K562 (cell line): ENCODE data around the gene AXIN2. TPM values are rescaled to one million over a fixed set of nuclear protein-coding genes. Genes with fewer than 3 reads are reported as not detected.

Source experiments
- GATAD2A ChIP-seq: fragments of 450-650 bp; IDR thresholded peaks from 2 replicates; pipeline ENCODE4 v1.6.1; 2017
- TAF9B ChIP-seq: fragments of 450-650 bp; IDR thresholded peaks from 2 replicates; pipeline ENCODE4 v1.6.1; 2018; ENCODE audit warnings: mild to moderate bottlenecking; ENCODE audit not compliant: partially characterized antibody
- polyA plus RNA-seq, 8 experiments: library from polyadenylated mRNA; depleted of rRNA in 4 of 8; stranded (reverse) in 5 of 8; unstranded in 3 of 8; fragments of >200 nt; fragmentation: Nextera tagmentation in 2 of 8; fragmentation: Illumina TruSeq in 1 of 8; extraction: Ambion mirVana in 2 of 8; extraction: Trizol in 1 of 8; gene quantifications; 2 replicates each; pipeline versions ENCODE4 v1.2.1 to v1.2.3, GENCODE V29; 2011 to 2014; ENCODE audit warnings: inconsistent platforms in 1 of 8, missing spikeins in 1 of 8
- total RNA-seq, 7 experiments: library from RNA; depleted of rRNA in 6 of 7; stranded (reverse); fragments of >200 nt in 6 of 7; fragmentation: Illumina TruSeq in 2 of 7; extraction: Trizol in 2 of 7; gene quantifications; 2 replicates each; pipeline versions ENCODE4 v1.2.1 to v1.2.3, GENCODE V29; 2011 to 2021; ENCODE audit warnings: low replicate concordance in 1 of 7
- TF ChIP-seq, protein P1 (sequence below): fragments of 200-800 bp; sonication (Bioruptor generic); IDR thresholded peaks from 2 replicates; pipeline ENCODE4 v1.6.1; 2016; ENCODE audit warnings: missing genetic modification characterization, missing compliant biosample characterization
- TF ChIP-seq, protein P2 (sequence below): fragments of 450-650 bp; IDR thresholded peaks from 2 replicates; pipeline ENCODE4 v1.6.1; 2016; ENCODE audit warnings: low read depth, mild to moderate bottlenecking, moderate library complexity
- TF ChIP-seq, protein P3 (sequence below): fragments of 450-650 bp; formaldehyde crosslinking; IDR thresholded peaks from 2 replicates; pipeline ENCODE4 v1.4.0; 2022; ENCODE audit warnings: missing genetic modification characterization

AXIN2 gene
- total and polyA plus RNA-seq, 9 of the 15 experiments (the other 6 are each of a cell fraction or from before 2014, with no cell fraction given), result 0.21 to 3.3 (median 1.2) TPM

DNA sequence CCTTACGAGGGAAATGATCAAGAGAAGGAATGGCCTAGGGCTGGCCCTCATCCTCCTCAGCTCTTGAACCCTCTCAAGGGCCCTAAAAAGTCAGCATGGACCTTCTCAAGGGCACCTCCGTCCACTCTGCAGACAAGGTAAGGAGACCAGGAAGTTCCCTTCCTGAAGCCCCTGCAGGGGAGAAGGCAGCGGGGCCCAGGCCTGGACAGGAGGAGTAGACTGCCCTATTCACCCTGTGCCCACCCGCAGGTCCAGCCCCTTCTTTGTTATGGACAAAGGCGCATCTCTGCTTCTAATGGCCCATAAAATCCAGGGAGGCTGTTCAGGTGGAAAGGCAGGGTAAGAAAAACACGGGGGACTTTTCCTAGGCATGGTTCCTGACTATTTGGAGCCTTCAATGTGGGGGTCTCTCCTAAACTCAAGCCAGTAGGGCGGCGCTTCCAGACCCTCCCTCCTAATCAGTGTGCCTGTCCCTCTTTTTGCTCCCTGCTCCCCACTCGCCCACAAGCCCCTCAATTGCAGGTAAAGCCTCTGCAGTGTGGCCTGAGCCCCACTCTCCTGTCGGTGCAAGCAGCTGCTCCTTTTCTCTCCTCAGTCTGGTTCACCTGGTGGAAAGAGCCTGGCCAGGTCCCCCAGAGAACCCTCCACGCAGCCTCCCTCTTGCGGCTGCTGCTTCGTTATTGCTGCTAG is 28.2 kb downstream of the AXIN2 start (continued):
- TF ChIP-seq, protein P1, sequence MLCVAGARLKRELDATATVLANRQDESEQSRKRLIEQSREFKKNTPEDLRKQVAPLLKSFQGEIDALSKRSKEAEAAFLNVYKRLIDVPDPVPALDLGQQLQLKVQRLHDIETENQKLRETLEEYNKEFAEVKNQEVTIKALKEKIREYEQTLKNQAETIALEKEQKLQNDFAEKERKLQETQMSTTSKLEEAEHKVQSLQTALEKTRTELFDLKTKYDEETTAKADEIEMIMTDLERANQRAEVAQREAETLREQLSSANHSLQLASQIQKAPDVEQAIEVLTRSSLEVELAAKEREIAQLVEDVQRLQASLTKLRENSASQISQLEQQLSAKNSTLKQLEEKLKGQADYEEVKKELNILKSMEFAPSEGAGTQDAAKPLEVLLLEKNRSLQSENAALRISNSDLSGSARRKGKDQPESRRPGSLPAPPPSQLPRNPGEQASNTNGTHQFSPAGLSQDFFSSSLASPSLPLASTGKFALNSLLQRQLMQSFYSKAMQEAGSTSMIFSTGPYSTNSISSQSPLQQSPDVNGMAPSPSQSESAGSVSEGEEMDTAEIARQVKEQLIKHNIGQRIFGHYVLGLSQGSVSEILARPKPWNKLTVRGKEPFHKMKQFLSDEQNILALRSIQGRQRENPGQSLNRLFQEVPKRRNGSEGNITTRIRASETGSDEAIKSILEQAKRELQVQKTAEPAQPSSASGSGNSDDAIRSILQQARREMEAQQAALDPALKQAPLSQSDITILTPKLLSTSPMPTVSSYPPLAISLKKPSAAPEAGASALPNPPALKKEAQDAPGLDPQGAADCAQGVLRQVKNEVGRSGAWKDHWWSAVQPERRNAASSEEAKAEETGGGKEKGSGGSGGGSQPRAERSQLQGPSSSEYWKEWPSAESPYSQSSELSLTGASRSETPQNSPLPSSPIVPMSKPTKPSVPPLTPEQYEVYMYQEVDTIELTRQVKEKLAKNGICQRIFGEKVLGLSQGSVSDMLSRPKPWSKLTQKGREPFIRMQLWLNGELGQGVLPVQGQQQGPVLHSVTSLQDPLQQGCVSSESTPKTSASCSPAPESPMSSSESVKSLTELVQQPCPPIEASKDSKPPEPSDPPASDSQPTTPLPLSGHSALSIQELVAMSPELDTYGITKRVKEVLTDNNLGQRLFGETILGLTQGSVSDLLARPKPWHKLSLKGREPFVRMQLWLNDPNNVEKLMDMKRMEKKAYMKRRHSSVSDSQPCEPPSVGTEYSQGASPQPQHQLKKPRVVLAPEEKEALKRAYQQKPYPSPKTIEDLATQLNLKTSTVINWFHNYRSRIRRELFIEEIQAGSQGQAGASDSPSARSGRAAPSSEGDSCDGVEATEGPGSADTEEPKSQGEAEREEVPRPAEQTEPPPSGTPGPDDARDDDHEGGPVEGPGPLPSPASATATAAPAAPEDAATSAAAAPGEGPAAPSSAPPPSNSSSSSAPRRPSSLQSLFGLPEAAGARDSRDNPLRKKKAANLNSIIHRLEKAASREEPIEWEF (CRISPR knock-in tag), result no peak
- no peak for TF ChIP-seq GATAD2A
- TF ChIP-seq, protein P2, sequence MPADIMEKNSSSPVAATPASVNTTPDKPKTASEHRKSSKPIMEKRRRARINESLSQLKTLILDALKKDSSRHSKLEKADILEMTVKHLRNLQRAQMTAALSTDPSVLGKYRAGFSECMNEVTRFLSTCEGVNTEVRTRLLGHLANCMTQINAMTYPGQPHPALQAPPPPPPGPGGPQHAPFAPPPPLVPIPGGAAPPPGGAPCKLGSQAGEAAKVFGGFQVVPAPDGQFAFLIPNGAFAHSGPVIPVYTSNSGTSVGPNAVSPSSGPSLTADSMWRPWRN, result no peak
- no peak for TF ChIP-seq TAF9B
- TF ChIP-seq, protein P3, sequence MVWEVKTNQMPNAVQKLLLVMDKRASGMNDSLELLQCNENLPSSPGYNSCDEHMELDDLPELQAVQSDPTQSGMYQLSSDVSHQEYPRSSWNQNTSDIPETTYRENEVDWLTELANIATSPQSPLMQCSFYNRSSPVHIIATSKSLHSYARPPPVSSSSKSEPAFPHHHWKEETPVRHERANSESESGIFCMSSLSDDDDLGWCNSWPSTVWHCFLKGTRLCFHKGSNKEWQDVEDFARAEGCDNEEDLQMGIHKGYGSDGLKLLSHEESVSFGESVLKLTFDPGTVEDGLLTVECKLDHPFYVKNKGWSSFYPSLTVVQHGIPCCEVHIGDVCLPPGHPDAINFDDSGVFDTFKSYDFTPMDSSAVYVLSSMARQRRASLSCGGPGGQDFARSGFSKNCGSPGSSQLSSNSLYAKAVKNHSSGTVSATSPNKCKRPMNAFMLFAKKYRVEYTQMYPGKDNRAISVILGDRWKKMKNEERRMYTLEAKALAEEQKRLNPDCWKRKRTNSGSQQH (CRISPR knock-in tag), result no peak
